T-helper 1 cell (primary cell): ENCODE measurements around the gene DLGAP4.

Experiments
- DNase-seq, 5 donors: peaks; one replicate each; pipeline ENCODE4 v3.0.0-alpha.2; 2012 to 2020

DLGAP4 gene

GRCh38 chr20:36571564-36572504 is 265.7 kb downstream of the DLGAP4 start:
- no peak for DNase-seq

GRCh38 chr20:36572701-36573102 is 266.6 kb downstream of the DLGAP4 start:
- DNase-seq: peak; percentile 22 to 63 (median 56)

GRCh38 chr20:36573103-36573797 is 267.1 kb downstream of the DLGAP4 start, which contains the start of gene TGIF2:
TGIF2 (plus strand) TSS chr20:36573597; CDS start chr20:36578775, 5,178 bp downstream.
- DNase-seq: peak; percentile 80 to 88 (median 86)

- DNase-seq: peak in 3 of 5 donors; percentile 22 to 39 (median 34)
Measured at GRCh38 chr20:36573798-36574365, 267.7 kb downstream of the DLGAP4 start.

GRCh38 chr20:36574366-36575135 is 268.4 kb downstream of the DLGAP4 start:
- peak; percentile 28 to 44 (median 35) for DNase-seq

- DNase-seq: no peak
Measured at GRCh38 chr20:36576081-36576445, 269.9 kb downstream of the DLGAP4 start.
